HG03039 (cell line): ENCODE results near the gene ATP5ME.

Experiments used
- ATAC-seq: cut with Tn5 transposase; IDR thresholded peaks from one replicate; pipeline ENCODE4 v1.9.1; 2021; ENCODE audit warnings: mild to moderate bottlenecking, moderate library complexity; ENCODE audit not compliant: unreplicated experiment

Gene ATP5ME

DNA sequence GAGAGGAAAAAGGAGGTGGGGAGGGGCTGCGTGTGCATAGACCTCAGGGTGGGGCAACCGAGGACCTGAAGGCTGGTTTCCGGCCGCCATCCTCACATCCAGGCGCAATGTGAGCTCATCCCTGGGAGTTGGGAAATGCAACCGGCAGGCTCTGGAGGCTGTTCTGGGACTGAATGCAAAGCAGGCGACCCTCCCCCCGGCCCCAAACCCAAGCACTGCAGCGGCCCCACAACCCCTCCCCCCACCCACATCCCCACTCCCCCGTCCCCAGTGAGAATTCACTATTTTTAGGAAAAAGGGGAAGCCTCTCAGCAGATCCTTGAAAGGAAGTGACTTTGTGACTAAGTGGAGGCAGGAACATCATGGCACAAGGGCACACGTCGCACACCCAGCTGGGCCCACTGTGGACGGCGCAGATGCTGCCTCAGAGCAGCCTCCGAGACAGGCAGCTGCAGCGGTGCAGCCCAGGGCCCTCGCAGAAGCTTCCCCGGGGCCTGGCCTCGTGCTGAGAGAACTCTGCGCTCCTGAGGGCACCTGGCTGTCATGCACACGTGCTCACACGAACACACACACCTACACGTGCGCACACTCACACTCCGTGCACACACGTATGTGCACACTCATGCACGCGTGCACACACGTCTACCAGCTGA is 50.0 kb downstream of the ATP5ME start:
- no peak for ATAC-seq

DNA sequence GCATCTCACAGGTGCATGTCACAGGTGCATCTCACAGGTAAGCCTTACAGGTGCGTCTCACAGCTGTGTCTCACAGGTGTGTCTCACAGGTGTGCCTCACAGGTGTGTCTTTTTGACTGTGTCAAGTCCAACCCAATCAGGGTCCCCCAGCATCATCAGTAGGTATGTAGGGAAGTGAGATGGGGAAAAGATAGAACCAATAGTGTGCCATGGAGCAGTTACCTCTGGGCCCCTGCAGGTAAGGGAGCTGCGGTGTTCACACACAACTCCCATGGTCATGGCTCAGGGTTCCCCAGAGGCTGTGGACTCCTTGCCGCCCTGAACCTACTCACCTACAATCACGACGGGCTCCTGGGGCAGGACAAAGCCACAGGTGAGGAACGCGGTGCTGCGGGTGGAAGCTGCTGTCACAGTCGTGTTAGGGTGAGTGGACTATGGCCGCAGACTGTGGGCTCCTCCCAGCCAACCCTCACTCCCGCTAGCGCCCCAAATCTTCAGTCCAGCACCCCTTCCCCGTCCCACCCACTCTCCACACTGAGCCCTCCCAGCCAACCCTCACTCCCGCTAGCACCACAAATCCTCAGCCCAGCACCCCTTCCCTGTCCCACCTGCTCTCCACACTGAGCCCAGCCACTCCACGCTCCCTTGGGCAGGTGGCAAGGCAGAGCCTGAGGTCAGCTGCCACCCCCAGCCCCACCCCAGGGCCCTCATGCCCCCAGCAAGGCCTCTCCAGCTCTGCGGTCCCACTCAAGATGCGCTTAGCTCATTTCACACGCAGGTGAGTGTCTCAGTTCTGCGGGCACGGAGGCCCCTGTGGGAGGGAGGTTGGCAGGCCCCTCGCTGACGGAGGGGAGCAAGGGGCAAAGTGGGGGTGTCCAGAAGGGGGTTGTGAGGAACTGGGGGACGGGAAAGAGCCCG is 50.8 kb downstream of the ATP5ME start:
- ATAC-seq = no peak
